ENCODE measurements around the gene CARM1. TPM values are rescaled to one million over a fixed set of nuclear protein-coding genes. Genes with fewer than 3 reads are reported as not detected.

Gene CARM1
- total RNA-seq, 1 experiment from 2014 or later, result 56.2 TPM

DNA sequence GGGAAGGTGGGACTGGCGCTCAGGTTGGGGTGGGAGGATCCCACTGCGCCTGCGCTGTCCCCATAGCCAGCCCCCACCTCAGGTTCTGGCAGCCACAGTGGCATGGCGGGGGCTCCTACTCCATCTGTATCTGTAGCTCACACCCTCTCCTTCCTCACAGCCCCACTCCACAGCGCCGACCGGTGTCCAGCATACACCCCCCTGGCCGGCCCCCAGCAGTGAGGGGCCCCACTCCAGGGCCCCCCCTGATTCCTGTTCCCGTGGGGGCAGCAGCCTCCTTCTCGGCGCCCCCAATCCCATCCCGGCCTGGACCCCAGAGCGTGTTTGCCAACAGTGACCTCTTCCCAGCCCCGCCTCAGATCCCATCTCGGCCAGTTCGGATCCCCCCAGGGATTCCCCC, 41.4 kb upstream of the CARM1 start:
- CTCF ChIA-PET, result interaction anchor here (1.1 to 1.3 kb wide), 2 partner anchors 34 to 112 kb away, joined by 3 to 4 read pairs; partner anchors contain the start of gene DNM2
- no peak for ATAC-seq
- no peak for DNase-seq
- TF ChIP-seq, protein P1, sequence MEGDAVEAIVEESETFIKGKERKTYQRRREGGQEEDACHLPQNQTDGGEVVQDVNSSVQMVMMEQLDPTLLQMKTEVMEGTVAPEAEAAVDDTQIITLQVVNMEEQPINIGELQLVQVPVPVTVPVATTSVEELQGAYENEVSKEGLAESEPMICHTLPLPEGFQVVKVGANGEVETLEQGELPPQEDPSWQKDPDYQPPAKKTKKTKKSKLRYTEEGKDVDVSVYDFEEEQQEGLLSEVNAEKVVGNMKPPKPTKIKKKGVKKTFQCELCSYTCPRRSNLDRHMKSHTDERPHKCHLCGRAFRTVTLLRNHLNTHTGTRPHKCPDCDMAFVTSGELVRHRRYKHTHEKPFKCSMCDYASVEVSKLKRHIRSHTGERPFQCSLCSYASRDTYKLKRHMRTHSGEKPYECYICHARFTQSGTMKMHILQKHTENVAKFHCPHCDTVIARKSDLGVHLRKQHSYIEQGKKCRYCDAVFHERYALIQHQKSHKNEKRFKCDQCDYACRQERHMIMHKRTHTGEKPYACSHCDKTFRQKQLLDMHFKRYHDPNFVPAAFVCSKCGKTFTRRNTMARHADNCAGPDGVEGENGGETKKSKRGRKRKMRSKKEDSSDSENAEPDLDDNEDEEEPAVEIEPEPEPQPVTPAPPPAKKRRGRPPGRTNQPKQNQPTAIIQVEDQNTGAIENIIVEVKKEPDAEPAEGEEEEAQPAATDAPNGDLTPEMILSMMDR (conservative IDR thresholded peaks at IDR 0.05; ENCODE audit: low read depth, low read length), result no peak
- no peak for TF ChIP-seq EZH2 (IDR thresholded peaks at IDR 0.05; ENCODE audit: low read length, unreplicated experiment)
- H3K36me3 ChIP-seq (ENCODE audit: low read depth, low read length), result peaks cover 26% of the 10 kb centered on the region
- H3K9me2 ChIP-seq (replicated peaks; ENCODE audit: low read length), result no peaks in the 10 kb centered on the region
- no TSS peak for BruUV-seq (replicated peaks)
- no peaks in the 10 kb centered on the region for H3K79me2 ChIP-seq (ENCODE audit: low read length)
- intact Hi-C loops (cut with micrococcal nuclease), result no loop called here
- POLR2A ChIA-PET (ENCODE audit: unreplicated experiment), result no interaction called here
- no peaks in the 10 kb centered on the region for H3K27me3 ChIP-seq (ENCODE audit: low read length)
- no peak overlapping the region for H2AFZ ChIP-seq (ENCODE audit: low read length)
- H3K4me1 ChIP-seq (ENCODE audit: insufficient read depth, low read length), result peaks cover 3% of the 10 kb centered on the region
- H3K9me3 ChIP-seq (ENCODE audit: low read length), result no peaks in the 10 kb centered on the region
- no peak overlapping the region for H3K4me3 ChIP-seq (ENCODE audit: low read length)
- no peak overlapping the region for H3K4me2 ChIP-seq (ENCODE audit: low read length)
- no peaks in the 10 kb centered on the region for H3F3A ChIP-seq (ENCODE audit: low read length, unreplicated experiment)
- H3K27ac ChIP-seq (ENCODE audit: low read length), result no peak overlapping the region
- H4K20me1 ChIP-seq (ENCODE audit: low read length), result no peaks in the 10 kb centered on the region
- no peak overlapping the region for H3K9ac ChIP-seq (ENCODE audit: low read length)

DNA sequence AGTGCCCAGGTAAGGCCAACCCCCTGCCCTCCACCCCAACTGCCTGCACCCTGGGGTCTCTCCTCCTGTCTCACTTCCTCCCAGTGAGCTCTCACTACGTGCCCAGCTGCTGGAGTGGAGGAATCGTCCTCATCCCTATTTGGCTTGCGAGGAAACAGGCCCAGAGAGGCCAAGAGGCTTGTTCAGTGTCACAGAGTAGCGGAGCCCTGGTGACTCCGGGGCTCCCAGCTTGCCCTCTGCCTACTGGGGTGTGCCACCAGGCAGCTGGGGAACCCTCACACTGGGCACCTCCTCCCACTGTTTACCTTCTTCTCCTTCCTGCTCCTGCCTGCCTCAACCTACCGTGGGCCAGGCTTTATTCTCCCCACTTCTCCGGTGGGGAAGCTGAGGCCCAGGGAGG, 41.0 kb upstream of the CARM1 start:
- POLR2A ChIA-PET (ENCODE audit: unreplicated experiment), result no interaction called here
- no peaks in the 10 kb centered on the region for H3K9me3 ChIP-seq (ENCODE audit: low read length)
- no peak overlapping the region for H3K4me2 ChIP-seq (ENCODE audit: low read length)
- no peaks in the 10 kb centered on the region for H3K79me2 ChIP-seq (ENCODE audit: low read length)
- peaks cover 25% of the 10 kb centered on the region; the same call in 1 of the 2 replicates for H3K36me3 ChIP-seq (ENCODE audit: low read depth, low read length)
- no peaks in the 10 kb centered on the region for H3K27me3 ChIP-seq (ENCODE audit: low read length)
- H3K4me3 ChIP-seq (ENCODE audit: low read length), result no peak overlapping the region
- CTCF ChIA-PET, result no interaction called here
- H3F3A ChIP-seq (ENCODE audit: low read length, unreplicated experiment), result no peaks in the 10 kb centered on the region
- H3K4me1 ChIP-seq (ENCODE audit: insufficient read depth, low read length), result peaks cover 6% of the 10 kb centered on the region
- intact Hi-C loops (cut with micrococcal nuclease), result no loop called here
- TF ChIP-seq EZH2 (IDR thresholded peaks at IDR 0.05; ENCODE audit: low read length, unreplicated experiment) (no peak), EZH2phosphoT487 (IDR thresholded peaks at IDR 0.05; ENCODE audit: borderline replicate concordance, low read length) (no peak)
- TF ChIP-seq, protein P1 (conservative IDR thresholded peaks at IDR 0.05; ENCODE audit: low read depth, low read length), result no peak
- no peaks in the 10 kb centered on the region for H3K9me2 ChIP-seq (replicated peaks; ENCODE audit: low read length)
- no peaks in the 10 kb centered on the region for H4K20me1 ChIP-seq (ENCODE audit: low read length)
- H2AFZ ChIP-seq (ENCODE audit: low read length), result no peak overlapping the region
- BruUV-seq (replicated peaks), result no TSS peak
- DNase-seq (no peak), ATAC-seq (no peak)
- no peak overlapping the region for H3K27ac ChIP-seq (ENCODE audit: low read length)
- H3K9ac ChIP-seq (ENCODE audit: low read length), result no peak overlapping the region

DNA sequence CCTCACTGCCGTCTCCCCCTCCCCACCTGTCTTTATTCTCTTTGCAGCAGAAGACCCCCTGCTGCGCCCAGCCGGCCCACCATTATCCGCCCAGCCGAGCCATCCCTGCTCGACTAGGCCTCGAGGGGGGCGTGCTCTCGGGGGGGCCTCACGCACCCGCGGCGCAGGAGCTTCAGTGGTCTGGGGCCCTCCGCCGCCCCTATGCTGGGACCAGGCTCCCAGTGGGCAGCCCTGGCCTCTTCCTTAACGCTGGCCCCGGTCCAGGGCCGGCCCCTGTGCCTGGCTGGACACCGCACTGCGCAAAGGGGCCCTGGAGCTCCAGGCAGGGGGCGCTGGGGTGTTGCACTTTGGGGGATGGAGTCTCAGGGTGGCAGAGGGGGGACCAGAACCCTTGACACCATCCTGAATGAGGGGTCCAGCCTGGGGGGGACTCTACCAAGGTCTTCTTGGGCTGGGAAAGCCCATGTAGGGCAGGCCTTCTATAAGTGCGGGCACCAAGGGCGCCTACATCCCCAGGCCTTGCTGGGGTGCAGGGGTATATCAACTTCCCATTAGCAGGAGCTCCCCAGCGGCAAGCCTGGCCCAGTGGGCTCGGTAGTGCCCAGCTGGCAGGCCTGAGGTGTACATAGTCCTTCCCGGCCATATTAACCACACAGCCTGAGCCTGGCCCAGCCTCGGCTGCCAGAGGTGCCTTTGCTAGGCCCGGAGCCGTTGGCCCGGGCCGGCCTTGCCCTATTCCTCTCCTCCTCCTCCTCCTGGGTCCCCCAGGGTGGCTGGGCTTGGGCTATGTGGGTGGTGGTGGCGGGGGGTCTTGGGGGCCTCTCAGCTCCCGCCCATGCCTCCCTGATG, 40.2 kb upstream of the CARM1 start:
- Histone ChIP-seq H3K9me2 (replicated peaks; ENCODE audit: low read length) (no peaks in the 10 kb centered on the region), H3K27ac (ENCODE audit: low read length) (no peak overlapping the region), H2AFZ (ENCODE audit: low read length) (no peak overlapping the region), H3K9ac (ENCODE audit: low read length) (no peak overlapping the region), H3K4me2 (ENCODE audit: low read length) (no peak overlapping the region), H3F3A (ENCODE audit: low read length, unreplicated experiment) (no peaks in the 10 kb centered on the region), H3K36me3 (ENCODE audit: low read depth, low read length) (peaks cover 25% of the 10 kb centered on the region; the same call in 1 of the 2 replicates), H3K4me1 (ENCODE audit: insufficient read depth, low read length) (peaks cover 6% of the 10 kb centered on the region), H3K9me3 (ENCODE audit: low read length) (no peaks in the 10 kb centered on the region), H3K4me3 (ENCODE audit: low read length) (no peak overlapping the region), H3K79me2 (ENCODE audit: low read length) (no peaks in the 10 kb centered on the region), H3K27me3 (ENCODE audit: low read length) (no peaks in the 10 kb centered on the region), H4K20me1 (ENCODE audit: low read length) (no peaks in the 10 kb centered on the region)
- no peak for ATAC-seq
- ChIA-PET POLR2A (ENCODE audit: unreplicated experiment) (no interaction called here), CTCF (no interaction called here)
- no peak for DNase-seq
- no peak for TF ChIP-seq EZH2 (IDR thresholded peaks at IDR 0.05; ENCODE audit: low read length, unreplicated experiment)
- TF ChIP-seq EZH2phosphoT487 (IDR thresholded peaks at IDR 0.05; ENCODE audit: borderline replicate concordance, low read length), result no peak
- TF ChIP-seq, protein P1 (conservative IDR thresholded peaks at IDR 0.05; ENCODE audit: low read depth, low read length), result no peak
- no TSS peak for BruUV-seq (replicated peaks)
- intact Hi-C loops (cut with micrococcal nuclease), result no loop called here
